BLaER1 treated with 17β-estradiol and CSF1 and Interleukin-3, amounts not matched to agents 10 nM and 100 nM (cell line): ENCODE data around the gene CTTN.
"Not testable (repeated sequence)": the region's sequence is repeated elsewhere in the genome, so short reads cannot be mapped to it uniquely, and the experiment has no call there.

ENCODE experiments used
- H3K27ac ChIP-seq, 11 experiments: shearing (Covaris generic); formaldehyde crosslinking; 2 replicates each; pipeline ENCODE4 v1.8.1; 2022
- H3K27me3 ChIP-seq, 11 experiments: shearing (Covaris generic); formaldehyde crosslinking; 2 replicates each; pipeline ENCODE4 v1.8.1; 2022
- H3K36me3 ChIP-seq, 11 experiments: shearing (Covaris generic); formaldehyde crosslinking; 2 replicates each; pipeline ENCODE4 v1.8.1; 2022
- H3K4me1 ChIP-seq, 10 experiments: shearing (Covaris generic); formaldehyde crosslinking; 2 replicates each; pipeline ENCODE4 v1.8.1; 2022
- H3K4me2 ChIP-seq, 11 experiments: shearing (Covaris generic); formaldehyde crosslinking; 2 replicates each; pipeline ENCODE4 v1.8.1; 2022
- H3K4me3 ChIP-seq, 10 experiments: shearing (Covaris generic); formaldehyde crosslinking; 2 replicates each; pipeline ENCODE4 v1.8.1; 2022
- H3K9ac ChIP-seq, 11 experiments: shearing (Covaris generic); formaldehyde crosslinking; 2 replicates each; pipeline ENCODE4 v1.8.1; 2022
- H3K9me3 ChIP-seq, 11 experiments: shearing (Covaris generic); formaldehyde crosslinking; replicated peaks in 1 of 11; 2 replicates each; pipeline ENCODE4 v1.8.1; 2022
- H4K20me1 ChIP-seq, 11 experiments: shearing (Covaris generic); formaldehyde crosslinking; 2 replicates each; pipeline ENCODE4 v1.8.1; 2022
- Cebpa-rat ChIP-seq, 11 experiments: shearing (Covaris generic); IDR thresholded peaks; 2 replicates each; pipeline ENCODE4 v1.8.1; 2022

The CTTN gene

DNA sequence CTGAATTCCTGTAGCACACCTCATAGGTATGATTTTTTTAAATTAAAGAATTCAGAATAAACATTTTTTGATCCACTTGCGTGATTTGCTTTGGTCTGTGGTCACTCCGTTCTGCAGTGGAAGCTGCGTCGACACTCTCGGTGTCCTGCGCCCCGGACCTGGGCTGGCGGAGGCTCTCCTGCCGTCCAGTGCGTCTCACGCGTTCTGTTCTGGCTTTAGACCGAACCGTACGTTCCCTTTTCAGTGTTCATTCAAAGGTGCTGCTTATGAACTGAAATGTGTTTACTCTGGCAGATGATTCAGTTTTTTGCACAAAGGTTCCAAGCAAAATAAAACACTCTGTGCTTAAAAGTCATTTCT is 38.2 kb downstream of the CTTN start:
- Histone ChIP-seq H3K9me3 (no peaks in the 10 kb centered on the region), H3K36me3 (no peaks in the 10 kb centered on the region), H3K4me1 (peaks cover 67 to 89% (median 80%) of the 10 kb centered on the region in 10 experiments), H4K20me1 (peaks cover 0 to 67% (median 8%) of the 10 kb centered on the region in 11 experiments; a peak in 13 of 22 replicates), H3K4me3 (no peak overlapping the region), H3K27me3 (peaks cover 18 to 79% (median 37%) of the 10 kb centered on the region in 11 experiments; a peak in 18 of 22 replicates), H3K9ac (peak overlapping the region in 1 of 11 experiments; percentile 9; a peak in 1 of 22 replicates), H3K27ac (no peak overlapping the region; a peak in 2 of 22 replicates), H3K4me2 (peak overlapping the region in 9 of 11 experiments; percentile 63 to 87 (median 79); a peak in 17 of 22 replicates)
- TF ChIP-seq Cebpa-rat (IDR thresholded peaks at IDR 0.05), result no peak

DNA sequence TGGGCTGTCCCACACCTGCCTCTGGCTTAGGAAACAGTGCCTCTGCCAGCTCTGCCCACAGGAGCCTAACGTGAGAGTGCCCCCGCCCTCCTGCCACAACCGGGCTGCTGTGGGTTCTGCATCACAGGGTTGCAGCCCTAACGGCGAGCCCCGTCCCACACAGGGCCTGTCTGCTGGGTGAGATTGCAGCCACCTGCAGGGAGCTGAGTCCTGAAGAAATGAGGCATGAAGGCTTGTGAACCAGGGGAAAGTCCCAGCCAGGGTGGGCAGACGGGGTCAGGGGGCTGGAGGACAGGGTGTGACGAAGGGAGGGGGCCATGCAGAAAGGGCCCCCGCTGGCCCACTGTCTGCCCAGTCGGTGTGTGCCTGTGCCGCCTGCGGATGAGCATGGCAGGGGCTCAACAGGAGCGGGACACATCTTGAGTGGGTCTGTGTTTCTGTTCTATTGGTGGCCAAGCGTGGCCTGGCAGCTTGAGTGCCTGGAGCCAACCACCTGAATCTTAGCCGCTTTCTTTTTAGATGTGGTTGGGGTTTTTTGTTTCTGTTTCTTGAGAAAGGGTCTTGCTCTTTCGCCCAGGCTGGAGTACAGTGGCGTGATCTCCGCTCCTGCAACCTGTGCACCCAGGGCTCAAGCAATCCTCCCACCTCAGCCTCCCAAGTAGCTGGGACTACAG is 38.9 kb downstream of the CTTN start:
- peaks cover 18 to 74% (median 37%) of the 10 kb centered on the region in 11 experiments; a peak in 18 of 22 replicates for H3K27me3 ChIP-seq

DNA sequence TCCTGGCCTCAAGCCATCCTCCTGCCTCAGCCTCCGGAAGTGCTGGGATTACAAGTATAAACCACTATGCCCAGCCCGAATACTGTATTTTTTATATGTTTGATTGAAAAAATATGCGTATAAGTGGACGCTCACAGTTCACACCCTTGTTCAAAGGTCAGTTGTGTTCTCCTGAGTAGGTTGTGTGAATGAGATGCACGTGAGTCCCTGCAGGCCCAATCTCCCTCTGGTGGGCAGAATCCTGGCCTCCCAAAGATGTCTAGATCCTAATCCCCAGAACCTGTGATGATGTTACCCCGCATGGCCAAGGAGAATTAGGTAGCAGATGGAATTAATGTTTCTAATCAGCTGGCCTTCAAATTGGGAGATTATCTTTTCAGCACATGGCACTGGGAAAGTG is 41.9 kb downstream of the CTTN start:
- peaks cover 7 to 62% (median 16%) of the 10 kb centered on the region in 11 experiments; a peak in 17 of 22 replicates for H3K27me3 ChIP-seq
- H3K4me3 ChIP-seq, result no peak overlapping the region
- no peak for TF ChIP-seq Cebpa-rat (IDR thresholded peaks at IDR 0.05)
- H4K20me1 ChIP-seq, result peaks cover 0 to 33% (median 8%) of the 10 kb centered on the region in 11 experiments; a peak in 11 of 22 replicates
- H3K4me2 ChIP-seq, result peak overlapping the region in 2 of 11 experiments; percentile 3 to 86; a peak in 1 of 22 replicates
- H3K9ac ChIP-seq, result no peak overlapping the region
- no peaks in the 10 kb centered on the region for H3K36me3 ChIP-seq
- no peaks in the 10 kb centered on the region for H3K9me3 ChIP-seq
- H3K27ac ChIP-seq, result no peak overlapping the region
- H3K4me1 ChIP-seq, result peaks cover 39 to 77% (median 64%) of the 10 kb centered on the region in 10 experiments

More for the DNA sequence above, 38.9 kb downstream of the CTTN start:
- no peak overlapping the region for H3K4me3 ChIP-seq
- TF ChIP-seq Cebpa-rat (IDR thresholded peaks at IDR 0.05), result no peak
- peaks cover 0 to 59% (median 8%) of the 10 kb centered on the region in 11 experiments; a peak in 13 of 22 replicates for H4K20me1 ChIP-seq
- H3K27ac ChIP-seq, result peak overlapping the region in 2 of 11 experiments; percentile 22; a peak in 3 of 22 replicates
- H3K36me3 ChIP-seq, result no peaks in the 10 kb centered on the region
- no peaks in the 10 kb centered on the region for H3K9me3 ChIP-seq
- H3K4me2 ChIP-seq, result peak overlapping the region; percentile 2 to 87 (median 75); a peak in 21 of 22 replicates
- peaks cover 60 to 86% (median 75%) of the 10 kb centered on the region in 10 experiments for H3K4me1 ChIP-seq
- H3K9ac ChIP-seq, result peak overlapping the region in 2 of 11 experiments; percentile 8 to 26; a peak in 3 of 22 replicates

DNA sequence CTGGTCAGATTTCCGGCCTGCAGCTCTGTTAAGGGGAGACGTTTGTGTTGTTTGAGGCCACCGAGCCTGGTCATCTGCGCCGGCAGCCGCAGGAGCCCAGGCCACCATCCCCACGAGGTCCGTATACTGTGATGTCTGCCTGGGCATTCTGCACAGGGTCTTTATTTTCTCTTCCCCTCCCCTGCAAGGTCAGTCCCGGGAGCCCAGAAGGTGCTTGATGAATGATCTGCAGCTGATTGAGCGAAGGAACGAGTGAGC is 45.4 kb downstream of the CTTN start:
- H3K4me1 ChIP-seq, result peaks cover 20 to 42% (median 30%) of the 10 kb centered on the region in 10 experiments
- no peak for TF ChIP-seq Cebpa-rat (IDR thresholded peaks at IDR 0.05)
- H3K4me2 ChIP-seq, result peak overlapping the region; percentile 18 to 78 (median 57); a peak in 20 of 22 replicates
- H3K9me3 ChIP-seq, result peaks cover 14 to 19% (median 16%) of the 10 kb centered on the region in 11 experiments
- H3K36me3 ChIP-seq, result no peaks in the 10 kb centered on the region; a peak in 1 of 22 replicates
- H3K27ac ChIP-seq, result no peak overlapping the region
- H3K9ac ChIP-seq, result no peak overlapping the region
- H3K27me3 ChIP-seq, result peaks cover 0 to 31% (median 0%) of the 10 kb centered on the region in 11 experiments; a peak in 5 of 22 replicates
- peaks cover 0 to 7% (median 0%) of the 10 kb centered on the region in 11 experiments; a peak in 2 of 22 replicates for H4K20me1 ChIP-seq
- no peak overlapping the region for H3K4me3 ChIP-seq

DNA sequence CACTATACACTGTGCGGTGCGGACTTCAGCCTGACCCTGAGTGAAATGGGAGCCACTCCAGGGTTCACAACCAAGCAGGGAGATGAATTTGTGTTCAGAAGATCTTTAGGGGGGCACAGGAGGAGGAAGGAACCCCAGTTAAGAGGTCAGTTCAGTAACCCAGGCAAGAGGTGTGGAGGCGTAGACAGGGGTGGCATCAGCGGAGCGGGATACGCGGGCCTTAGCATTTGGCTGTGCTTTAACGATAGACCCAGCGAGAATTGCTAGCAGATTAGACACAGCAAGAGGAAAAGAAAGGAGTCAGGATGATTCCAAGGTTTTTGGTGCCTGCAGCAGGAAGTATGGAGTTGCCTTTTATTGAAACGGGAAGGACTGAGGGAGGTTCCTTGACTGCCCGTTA is 46.8 kb downstream of the CTTN start:
- Histone ChIP-seq H3K9me3 (peaks cover 28 to 33% (median 30%) of the 10 kb centered on the region in 11 experiments), H3K27me3 (peaks cover 0 to 24% (median 0%) of the 10 kb centered on the region in 11 experiments; a peak in 4 of 22 replicates), H3K4me3 (no peak overlapping the region), H3K36me3 (no peaks in the 10 kb centered on the region; a peak in 1 of 22 replicates), H4K20me1 (peaks cover 0 to 7% (median 0%) of the 10 kb centered on the region in 11 experiments; a peak in 2 of 22 replicates), H3K9ac (no peak overlapping the region), H3K4me1 (peaks cover 17 to 29% (median 25%) of the 10 kb centered on the region in 10 experiments), H3K27ac (no peak overlapping the region), H3K4me2 (no peak overlapping the region)
- TF ChIP-seq Cebpa-rat (IDR thresholded peaks at IDR 0.05), result no peak

DNA sequence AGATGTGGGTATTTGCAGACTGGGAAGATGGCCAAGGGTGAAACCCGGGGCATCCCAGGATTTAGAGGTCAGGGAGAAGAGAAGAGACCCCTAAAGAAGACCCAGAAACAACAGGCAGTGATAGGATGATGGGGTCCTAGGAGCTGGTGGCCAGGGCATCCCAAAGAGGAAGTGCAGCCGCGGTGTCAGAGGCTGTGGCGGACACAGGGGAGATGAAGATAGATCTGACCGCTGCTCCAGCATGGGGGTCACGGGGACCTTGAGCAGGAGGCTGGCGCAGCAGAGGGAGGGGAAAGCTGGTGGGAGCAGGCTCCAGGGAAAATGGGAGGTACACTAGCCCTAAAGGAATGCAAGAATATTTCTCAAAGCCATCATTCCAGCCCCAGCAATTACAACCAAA is 47.3 kb downstream of the CTTN start:
- Histone ChIP-seq H3K4me1 (peaks cover 15 to 29% (median 23%) of the 10 kb centered on the region in 10 experiments), H3K9me3 (peaks cover 33 to 38% (median 35%) of the 10 kb centered on the region in 11 experiments), H3K27me3 (peaks cover 0 to 24% (median 0%) of the 10 kb centered on the region in 11 experiments; a peak in 4 of 22 replicates), H3K4me3 (no peak overlapping the region), H4K20me1 (peaks cover 0 to 7% (median 0%) of the 10 kb centered on the region in 11 experiments; a peak in 2 of 22 replicates), H3K4me2 (peak overlapping the region in 1 of 11 experiments; percentile 18; a peak in 2 of 22 replicates), H3K27ac (no peak overlapping the region), H3K9ac (no peak overlapping the region), H3K36me3 (no peaks in the 10 kb centered on the region; a peak in 1 of 22 replicates)
- TF ChIP-seq Cebpa-rat (IDR thresholded peaks at IDR 0.05), result no peak

DNA sequence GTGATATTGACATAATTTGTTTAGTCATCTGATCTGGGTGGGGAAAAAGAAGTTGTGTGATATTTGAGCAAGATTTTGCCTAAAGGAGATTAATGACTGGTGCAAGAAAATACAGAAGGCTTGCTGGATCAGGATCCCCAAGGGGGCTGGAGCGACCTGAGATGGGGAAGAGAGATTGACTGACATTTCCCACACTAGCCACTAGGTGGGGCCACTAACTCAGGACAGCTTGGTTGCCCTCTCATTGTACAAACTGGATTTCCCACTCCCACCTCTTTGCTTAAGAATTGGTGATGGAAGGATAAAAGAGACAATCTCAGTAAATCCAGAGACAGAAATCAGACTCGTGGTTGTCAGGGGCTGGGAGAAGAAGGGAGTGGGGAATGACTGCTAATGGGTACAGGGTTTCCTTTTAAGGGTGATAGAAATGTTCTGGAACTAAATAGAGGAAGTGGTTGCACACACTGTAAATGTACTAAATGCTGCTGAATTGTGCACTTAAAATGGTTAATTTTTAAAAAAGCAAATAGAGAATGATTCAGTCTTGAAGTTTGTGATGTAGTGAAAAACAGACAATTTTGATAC is 50.7 kb downstream of the CTTN start:
- Histone ChIP-seq H3K9ac (no peak overlapping the region), H3K4me1 (peaks cover 0 to 14% (median 5%) of the 10 kb centered on the region in 10 experiments; a peak in 13 of 20 replicates), H3K4me3 (no peak overlapping the region), H3K9me3 (peaks cover 41 to 56% (median 44%) of the 10 kb centered on the region in 11 experiments), H3K27me3 (peaks cover 0 to under 1% (median 0%) of the 10 kb centered on the region in 11 experiments; a peak in 2 of 22 replicates), H3K27ac (no peak overlapping the region), H3K36me3 (no peaks in the 10 kb centered on the region; a peak in 1 of 22 replicates), H4K20me1 (no peaks in the 10 kb centered on the region), H3K4me2 (no peak overlapping the region)
- no peak for TF ChIP-seq Cebpa-rat (IDR thresholded peaks at IDR 0.05)

DNA sequence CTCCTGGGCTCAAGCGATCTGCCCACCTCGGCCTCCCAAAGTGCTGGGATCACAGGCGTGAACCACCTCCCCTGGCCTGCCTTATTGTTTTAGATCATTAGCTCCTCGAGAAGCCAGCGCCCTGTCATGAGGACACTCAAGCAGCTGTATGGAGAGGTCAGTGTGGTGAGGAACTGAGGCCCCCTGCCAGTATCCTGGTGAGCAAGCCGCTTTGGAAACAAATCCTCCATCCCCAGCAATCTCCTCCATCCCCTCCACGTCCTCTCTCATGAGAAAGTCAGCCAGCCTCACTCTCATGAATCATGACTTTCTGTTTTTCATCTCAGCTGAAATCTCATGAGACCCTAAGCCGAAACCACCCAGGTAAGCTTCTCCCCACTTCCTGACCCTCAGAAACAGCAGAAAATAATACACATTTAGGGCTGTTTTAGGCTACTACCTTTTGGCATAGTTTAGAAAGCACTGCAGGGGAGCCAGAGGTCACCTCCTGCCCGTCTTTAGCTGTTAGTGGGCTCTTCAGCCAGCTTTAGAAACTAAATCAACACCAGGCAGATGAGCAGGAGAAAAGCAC is 56.0 kb downstream of the CTTN start:
- peaks cover 18 to 33% (median 22%) of the 10 kb centered on the region in 11 experiments for H3K9me3 ChIP-seq
- H3K9ac ChIP-seq, result no peak overlapping the region
- 0 out of 22 replicates have a peak overlapping the region, but pooled peaks of 2 of the 11 experiments have one; percentile 1 to 5 for H3K4me2 ChIP-seq
- H3K27ac ChIP-seq, result no peak overlapping the region
- TF ChIP-seq Cebpa-rat (IDR thresholded peaks at IDR 0.05), result no peak
- no peaks in the 10 kb centered on the region for H3K36me3 ChIP-seq
- H3K4me1 ChIP-seq, result peaks cover 0 to 21% (median 8%) of the 10 kb centered on the region in 10 experiments; a peak in 12 of 20 replicates
- H3K27me3 ChIP-seq, result no peaks in the 10 kb centered on the region
- H4K20me1 ChIP-seq, result 0 out of 22 replicates have a peak, but pooled peaks cover 0 to 5% (median 0%) of the 10 kb centered on the region in 11 experiments
- H3K4me3 ChIP-seq, result no peak overlapping the region

DNA sequence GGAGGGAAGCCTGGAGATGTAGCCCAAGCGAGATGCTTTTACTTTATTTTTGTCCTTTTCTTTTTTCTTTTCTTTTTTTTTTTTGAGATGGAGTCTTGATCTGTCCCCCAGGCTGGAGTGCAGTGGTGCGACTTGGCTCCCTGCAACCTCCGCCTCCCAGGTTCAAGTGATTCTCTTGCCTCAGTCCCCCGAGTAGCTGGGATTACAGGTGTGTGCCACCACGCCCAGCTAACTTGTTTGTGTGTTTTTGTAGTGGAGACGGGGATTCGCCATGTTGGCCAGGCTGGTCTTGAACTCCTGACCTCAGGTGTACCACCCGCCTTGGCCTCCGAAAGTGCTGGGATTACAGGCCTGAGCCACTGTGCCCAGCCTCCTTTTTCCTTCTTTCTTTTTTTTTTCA is 56.5 kb downstream of the CTTN start:
- H3K4me3 ChIP-seq, H3K27me3 ChIP-seq, H3K36me3 ChIP-seq, H4K20me1 ChIP-seq, H3K27ac ChIP-seq, H3K9ac ChIP-seq: not testable (repeated sequence)
- H3K4me2 ChIP-seq, result 0 out of 22 replicates have a peak overlapping the region, but pooled peaks of 2 of the 11 experiments have one; percentile 1 to 5
- peaks cover 13 to 28% (median 17%) of the 10 kb centered on the region in 11 experiments; a peak in 20 of 22 replicates for H3K9me3 ChIP-seq
- H3K4me1 ChIP-seq, result peaks cover 0 to 21% (median 8%) of the 10 kb centered on the region in 10 experiments; a peak in 12 of 20 replicates
